Right forelimb (tissue), 1 donor: ENCODE data around the gene BHLHA15.

ENCODE experiments used
- DNase-seq: peaks from one replicate; pipeline ENCODE4 v3.0.0-alpha.2; 2018

The BHLHA15 gene

GRCh38 chr7:98228801-98229200 is 17.6 kb downstream of the BHLHA15 start:
- DNase-seq, result no peak

GRCh38 chr7:98229441-98229840 is 18.2 kb downstream of the BHLHA15 start:
- DNase-seq, result no peak

- DNase-seq, result no peak
Observed at GRCh38 chr7:98229991-98230745, 18.9 kb downstream of the BHLHA15 start.

- DNase-seq, result no peak
Observed at GRCh38 chr7:98230746-98231471, 19.7 kb downstream of the BHLHA15 start.

GRCh38 chr7:98231493-98232262 is 20.4 kb downstream of the BHLHA15 start:
- no peak for DNase-seq

- DNase-seq, result no peak
Observed at GRCh38 chr7:98232263-98232585, 21.0 kb downstream of the BHLHA15 start.

- DNase-seq, result no peak
Observed at GRCh38 chr7:98232799-98233198, 21.6 kb downstream of the BHLHA15 start.

- DNase-seq, result no peak
Observed at GRCh38 chr7:98233219-98234070, 22.2 kb downstream of the BHLHA15 start.

GRCh38 chr7:98234429-98235147 is 23.3 kb downstream of the BHLHA15 start:
- DNase-seq, result no peak

GRCh38 chr7:98235901-98236300 is 24.7 kb downstream of the BHLHA15 start:
- DNase-seq, result no peak

GRCh38 chr7:98236355-98237185 is 25.3 kb downstream of the BHLHA15 start:
- DNase-seq, result no peak

GRCh38 chr7:98238076-98238475 is 26.8 kb downstream of the BHLHA15 start:
- DNase-seq, result no peak

GRCh38 chr7:98238976-98239375 is 27.7 kb downstream of the BHLHA15 start:
- DNase-seq, result no peak

GRCh38 chr7:98240961-98241673 is 29.9 kb downstream of the BHLHA15 start:
- DNase-seq, result no peak

- no peak for DNase-seq
Observed at GRCh38 chr7:98241674-98242241, 30.5 kb downstream of the BHLHA15 start.

- DNase-seq, result no peak
Observed at GRCh38 chr7:98242342-98242741, 31.1 kb downstream of the BHLHA15 start.

- no peak for DNase-seq
Observed at GRCh38 chr7:98242934-98243333, 31.7 kb downstream of the BHLHA15 start.

GRCh38 chr7:98244871-98245270 is 33.6 kb downstream of the BHLHA15 start:
- no peak for DNase-seq

GRCh38 chr7:98248156-98248555 is 36.9 kb downstream of the BHLHA15 start:
- no peak for DNase-seq

- no peak for DNase-seq
Observed at GRCh38 chr7:98249106-98249505, 37.9 kb downstream of the BHLHA15 start.
